Bone marrow (tissue), 2 donors: Measurements from ENCODE around the gene IFI6.
"Not testable (repeated sequence)": the region's sequence is repeated elsewhere in the genome, so short reads cannot be mapped to it uniquely, and the experiment has no call there.

Experiments used
- DNase-seq, 2 donors: peaks; one replicate each; lab custom pipeline; 2025; lab: John Stamatoyannopoulos, UW

IFI6 gene

DNA sequence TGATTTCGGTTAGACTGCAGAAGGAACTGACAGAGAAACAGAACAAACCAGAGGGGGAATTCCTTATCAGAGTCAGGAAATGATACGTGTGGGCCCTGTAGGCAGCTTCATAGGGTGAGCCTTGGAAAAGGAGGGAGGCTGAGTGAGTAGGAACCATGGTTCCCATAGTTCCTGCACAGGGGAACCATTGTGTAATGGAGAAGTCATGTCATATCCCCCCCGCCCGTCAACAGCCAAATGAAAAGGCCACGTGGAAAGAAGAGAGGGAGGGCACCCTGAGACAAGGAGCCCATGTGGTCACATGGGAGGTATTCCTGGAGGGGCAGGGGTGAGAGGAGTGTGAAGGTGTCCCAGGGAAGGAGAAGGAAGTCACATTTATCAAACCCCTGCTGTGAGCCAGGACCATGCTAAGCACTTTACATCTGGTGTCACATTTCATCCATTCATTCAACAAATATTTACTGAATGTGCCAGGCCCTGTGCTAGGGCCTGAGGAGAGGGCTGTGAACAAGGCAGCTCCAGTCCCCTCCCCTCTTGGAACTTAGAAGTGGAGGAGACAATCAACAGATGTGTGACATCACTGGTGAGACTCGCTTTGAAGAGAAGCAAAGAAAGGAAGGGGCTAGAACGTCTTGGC, 21.3 kb downstream of the IFI6 start:
- DNase-seq: no peak

DNA sequence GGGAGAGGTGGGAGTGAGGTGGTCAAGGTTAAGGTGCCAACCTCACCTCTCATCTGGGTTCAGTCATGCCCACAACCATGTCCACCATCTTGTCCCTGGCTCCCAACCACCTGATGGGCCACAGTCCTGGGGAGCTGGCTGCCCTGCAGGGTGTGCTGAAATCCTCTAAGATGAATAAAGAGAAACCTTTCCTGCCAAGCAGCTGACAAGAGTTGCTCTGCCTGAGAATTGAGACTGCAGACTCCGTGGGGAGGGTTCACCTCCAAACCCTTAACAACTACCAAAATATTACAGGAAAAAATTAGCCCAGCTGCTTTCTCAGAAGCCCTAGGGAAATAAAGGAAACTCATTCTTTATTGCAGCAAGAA, 21.8 kb downstream of the IFI6 start:
- no peak for DNase-seq

DNA sequence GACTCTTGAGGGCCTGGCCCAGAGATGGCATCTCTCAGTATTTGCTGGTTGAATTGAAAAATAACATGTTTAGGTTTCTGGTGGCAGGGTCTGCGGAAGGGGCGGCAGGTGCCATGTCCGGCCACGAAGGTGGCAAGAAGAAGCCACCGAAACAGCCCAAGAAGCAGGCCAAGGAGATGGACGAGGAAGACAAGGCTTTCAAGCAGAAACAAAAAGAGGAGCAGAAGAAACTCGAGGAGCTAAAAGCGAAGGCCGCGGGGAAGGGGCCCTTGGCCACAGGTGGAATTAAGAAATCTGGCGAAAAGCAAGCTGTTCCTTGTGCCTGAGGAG, 22.7 kb downstream of the IFI6 start:
- no peak for DNase-seq

DNA sequence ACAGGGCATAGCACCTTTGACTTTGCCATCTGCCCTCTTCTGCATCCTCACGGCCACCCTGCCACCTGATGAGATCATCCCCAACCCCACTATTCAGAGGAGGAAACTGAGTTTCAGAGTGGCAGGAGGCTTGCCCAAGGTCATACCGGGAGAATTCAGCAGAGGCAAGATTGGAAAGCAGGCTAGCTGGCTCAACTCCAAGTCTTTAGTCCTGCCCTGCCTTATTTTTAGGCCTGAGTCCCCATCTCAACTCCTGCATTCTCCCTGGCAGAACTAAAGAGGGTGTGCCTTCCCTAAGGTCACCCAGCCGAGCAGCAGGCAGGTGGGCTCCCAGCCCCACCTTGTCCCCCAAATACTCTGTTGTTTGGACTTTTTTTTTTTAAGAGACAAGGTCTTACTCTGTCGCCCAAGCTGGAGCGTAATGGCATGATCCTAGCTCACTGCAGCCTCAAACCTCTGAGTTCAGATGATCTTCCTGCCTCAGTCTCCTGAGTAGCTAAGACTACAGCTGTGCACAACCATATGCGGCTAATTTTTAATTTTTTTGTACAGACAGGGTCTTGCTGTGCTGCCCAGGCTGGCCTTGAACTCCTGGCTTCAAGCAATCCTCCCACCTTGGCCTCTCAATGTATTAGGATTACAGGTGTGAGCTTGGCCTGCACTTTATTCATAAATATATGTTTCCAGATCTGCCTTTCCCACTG, 23.2 kb downstream of the IFI6 start:
- no peak for DNase-seq

DNA sequence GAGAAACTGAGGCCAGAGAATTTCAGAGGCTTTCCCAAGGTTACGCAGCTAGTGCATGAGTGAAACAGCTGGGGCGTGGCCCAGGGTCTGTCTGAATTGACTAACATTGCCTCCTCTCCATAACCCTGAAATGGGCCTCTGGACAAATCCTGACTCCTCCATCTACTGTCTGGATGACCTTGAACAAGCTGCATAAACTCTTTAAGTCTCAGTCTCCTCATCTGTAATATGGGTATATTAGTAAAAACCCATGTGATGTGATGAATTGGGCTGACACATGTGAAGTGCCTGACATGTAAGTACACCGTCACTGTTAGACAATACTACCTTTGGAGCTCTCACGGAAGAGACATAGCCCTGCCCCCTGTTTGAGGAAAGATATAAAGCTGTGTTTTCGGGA, 24.7 kb downstream of the IFI6 start:
- DNase-seq: no peak

DNA sequence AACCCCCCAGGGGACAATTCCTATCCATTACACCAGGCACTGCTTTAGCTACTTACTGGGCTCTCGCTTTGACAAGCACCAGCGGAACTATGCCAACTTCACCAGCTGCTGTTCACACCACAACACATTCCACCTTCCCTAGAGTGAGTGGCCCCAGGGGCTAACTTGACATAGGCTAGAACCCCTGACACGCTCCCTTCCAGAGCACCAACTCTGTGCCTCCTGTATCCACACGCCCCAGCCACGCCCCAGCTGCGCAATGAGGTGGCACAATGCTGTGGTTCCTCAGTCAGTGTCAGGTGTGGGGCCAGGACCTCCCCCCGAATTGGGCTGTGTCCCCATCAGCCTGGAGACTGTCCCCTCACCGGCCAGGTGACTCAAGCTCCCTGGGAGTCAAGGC, 25.3 kb downstream of the IFI6 start:
- no peak for DNase-seq

DNA sequence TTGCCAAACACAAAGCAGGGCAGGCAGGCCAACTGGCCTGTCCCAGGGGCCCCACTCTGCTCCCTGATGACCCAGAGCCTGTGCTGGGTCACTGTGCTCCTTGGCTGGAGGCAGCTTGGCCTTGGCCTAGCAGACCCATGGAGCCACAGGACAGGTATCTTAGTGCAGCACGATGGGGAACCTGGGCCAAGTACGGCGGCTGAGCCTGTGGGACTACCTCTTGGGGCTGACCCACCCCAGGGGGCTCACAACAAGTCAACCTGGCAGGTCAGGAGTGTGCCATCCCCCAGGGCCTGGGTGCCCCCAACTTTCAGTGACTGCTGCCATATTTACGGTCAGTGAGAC, 26.9 kb downstream of the IFI6 start:
- no peak for DNase-seq

DNA sequence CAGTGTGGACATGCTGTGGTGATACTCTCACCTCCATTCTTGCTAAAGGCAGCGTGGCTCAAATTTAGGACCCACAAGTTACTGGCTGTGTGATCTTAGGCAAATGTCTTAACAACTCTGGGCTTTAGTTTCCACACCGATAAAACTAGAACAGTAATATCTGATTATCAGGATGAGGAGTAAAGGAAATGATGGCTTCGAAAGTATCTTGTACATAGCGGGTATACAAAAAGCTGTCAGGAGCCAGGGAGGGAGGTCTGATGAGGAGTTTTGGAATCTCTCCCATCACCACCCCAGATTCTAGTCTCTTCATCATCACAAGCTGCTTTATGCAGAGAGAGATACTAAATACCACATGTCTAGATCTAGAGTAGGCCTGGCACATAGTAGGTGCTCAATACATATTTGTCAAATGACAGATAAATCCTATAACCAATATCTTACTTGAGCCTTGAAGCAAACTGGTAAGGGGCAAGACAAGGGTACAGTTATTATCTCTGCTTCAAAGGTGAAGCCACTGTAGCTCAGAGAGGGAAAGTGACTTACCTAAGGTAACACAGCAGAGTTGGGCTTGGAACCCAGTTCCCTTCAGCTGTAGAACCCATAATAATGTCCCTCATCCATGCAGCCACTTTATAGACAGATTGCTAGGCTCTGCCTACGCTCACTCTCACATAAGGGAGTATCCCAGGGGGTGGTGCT, 27.5 kb downstream of the IFI6 start:
- no peak for DNase-seq

DNA sequence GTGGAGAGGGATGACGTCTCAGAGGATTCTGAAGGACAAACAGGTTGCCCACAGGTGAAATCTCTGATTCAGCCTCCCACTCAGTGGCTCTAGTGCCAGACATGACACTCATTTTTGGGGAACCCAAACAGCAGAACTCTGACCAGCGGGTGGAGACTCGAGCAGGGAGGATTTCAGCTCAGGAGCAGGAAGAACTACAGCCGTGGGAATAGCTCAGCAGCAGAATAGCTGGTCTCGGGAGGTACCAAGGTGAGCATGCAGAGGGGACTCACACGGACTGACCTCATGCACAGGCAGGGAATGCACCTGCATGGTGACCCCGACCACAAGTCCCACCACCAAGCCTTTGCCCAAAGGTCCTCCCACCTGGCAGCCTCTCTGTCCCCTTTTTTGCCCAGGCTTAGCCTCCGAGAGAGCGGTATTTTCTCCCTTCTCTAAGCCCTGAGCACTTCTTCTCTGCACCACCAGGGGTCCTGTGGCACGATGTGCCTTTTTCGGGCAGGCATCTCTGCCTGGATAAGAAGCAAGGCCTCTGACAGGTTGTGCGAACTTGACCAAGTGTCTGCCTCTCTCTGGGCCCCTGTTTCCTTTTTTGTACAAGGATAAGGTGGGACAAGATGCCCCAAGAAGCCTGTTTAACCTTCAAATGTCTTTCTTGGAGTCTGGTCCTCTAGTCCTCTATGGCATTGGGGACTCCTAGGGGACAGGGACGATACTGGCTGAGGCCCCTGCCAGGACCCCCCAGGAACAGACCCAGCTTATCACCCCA, 28.2 kb downstream of the IFI6 start:
- peak; percentile 21 to 47 for DNase-seq

DNA sequence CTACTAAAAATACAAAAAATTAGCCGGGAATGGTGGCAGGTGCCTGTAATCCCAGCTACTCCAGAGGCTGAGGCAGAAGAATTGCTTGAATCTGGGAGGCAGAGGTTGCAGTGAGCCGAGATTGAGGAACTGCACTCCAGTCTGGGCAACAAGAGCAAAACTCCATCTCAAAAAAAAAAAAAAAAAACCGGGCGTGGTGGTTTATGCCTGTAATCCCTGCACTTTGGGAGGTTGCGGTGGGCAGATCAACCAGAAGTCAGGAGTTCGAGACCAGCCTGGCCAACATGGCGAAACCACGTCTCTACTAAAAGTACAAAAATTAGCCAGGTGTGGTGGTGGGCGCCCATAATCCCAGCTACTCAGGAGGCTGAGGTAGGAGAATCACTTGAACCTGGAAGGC, 31.5 kb downstream of the IFI6 start:
- not testable (repeated sequence) for DNase-seq

DNA sequence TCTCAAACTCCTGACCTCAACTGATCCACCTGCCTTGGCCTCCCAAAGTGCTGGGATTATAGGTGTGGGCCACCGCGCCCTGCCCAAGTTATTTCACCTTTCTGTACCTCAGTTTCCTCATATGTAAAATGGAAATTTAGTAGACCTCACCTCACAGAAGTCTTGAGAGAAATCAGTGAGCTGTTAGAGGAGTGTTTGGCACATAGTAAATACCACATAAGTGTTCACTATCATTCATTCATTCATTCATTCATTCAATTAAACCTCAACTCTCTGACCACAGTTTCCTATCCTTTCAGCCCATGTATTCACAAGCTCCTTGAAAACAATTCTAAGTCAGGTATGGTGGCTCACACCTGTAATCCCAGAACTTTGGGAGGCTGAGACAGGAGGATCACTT, 33.2 kb downstream of the IFI6 start:
- DNase-seq: no peak

DNA sequence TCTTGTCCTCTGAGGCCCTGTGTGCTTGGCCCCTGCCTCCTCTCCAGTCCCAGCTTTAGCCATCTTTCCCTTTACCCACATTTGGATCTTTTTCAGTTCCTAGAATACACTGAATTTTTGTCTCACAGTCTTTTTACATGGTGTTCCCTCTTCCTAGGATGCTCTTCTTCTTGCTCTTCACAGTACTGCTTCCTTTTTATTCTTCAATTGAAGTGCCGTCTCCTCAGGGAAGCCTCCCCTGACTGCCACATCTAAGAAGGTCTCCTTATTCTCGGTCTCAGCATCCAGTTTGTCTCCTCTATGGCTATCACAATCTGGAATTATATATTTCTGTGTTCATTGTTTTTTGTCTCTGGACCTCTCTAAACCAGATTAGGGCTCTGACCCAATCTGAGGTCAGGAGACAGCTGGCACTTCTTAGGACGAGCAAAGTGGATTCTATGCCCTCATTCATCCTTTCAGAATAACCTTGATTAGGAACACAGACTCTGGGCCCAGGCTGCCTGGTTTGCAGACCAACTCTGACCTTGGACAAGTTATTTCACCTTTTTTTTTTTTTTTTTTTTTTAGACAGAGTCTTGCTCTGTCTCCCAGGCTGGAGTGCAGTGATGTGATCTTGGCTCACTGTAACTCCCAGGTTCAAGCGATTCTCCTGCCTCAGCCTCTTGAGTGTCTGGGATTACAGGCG, 33.8 kb downstream of the IFI6 start:
- DNase-seq: no peak

DNA sequence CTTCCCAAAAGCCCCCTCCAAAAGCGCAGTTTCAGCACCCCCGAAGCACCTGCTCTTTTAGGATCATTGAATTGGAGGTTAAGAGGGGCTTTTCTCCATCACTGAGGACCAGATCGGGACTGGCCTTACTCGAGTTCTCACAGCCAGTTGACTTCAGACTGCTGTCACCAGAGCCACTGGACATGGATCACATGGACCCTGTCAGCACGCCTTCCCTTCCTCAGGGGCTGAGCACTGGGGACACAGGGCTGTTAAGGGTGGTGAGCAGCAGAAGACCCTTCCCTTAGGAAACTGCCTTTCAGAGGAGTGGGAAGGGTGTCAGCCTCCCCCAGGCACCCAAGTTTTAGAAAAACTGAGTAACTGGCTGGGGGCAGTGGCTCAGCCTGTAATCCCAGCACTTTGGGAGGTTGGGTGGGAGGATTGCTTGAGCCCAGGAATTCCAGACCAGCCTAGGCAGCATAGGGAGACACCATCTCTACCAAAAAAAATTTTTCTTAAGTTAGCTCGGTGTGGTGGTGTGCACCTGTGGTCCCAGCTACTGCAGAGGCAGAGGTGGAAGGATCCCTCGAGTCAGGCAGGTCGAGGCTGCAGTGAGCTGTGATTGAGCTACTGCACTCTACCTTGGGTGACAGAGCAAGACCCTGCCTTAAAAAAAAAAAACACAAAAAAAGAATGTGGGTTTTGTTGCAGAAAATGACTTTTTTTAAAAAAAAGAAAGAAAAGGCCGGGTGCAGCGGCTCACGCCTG, 36.4 kb downstream of the IFI6 start:
- no peak for DNase-seq

DNA sequence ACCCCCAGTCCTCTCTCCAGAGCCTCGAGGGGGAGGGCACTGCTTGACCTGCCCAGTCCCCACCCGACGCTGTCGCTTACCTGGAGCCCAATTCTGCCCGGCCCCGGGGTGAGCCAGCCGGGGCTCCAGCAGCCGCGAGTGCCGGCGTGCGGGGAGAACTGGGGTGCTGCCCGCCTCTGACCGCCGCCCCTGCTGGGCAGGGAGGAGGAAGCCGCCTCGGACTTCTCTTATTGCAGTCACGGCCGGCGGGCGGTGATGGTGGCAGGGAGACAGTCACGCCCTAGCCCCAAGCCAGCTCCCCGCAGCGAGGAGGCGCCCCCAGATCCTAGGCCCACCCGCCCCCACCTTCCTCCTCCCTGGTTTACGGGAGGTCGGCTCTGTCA, 37.0 kb downstream of the IFI6 start, which contains the start of gene FGR:
Gene FGR, minus strand, starts transcription at position 201 of the 383 bp plus-strand sequence. CDS start 11,269 bp downstream, outside the sequence.
- DNase-seq: peak in 1 of 2 donors; percentile 31

DNA sequence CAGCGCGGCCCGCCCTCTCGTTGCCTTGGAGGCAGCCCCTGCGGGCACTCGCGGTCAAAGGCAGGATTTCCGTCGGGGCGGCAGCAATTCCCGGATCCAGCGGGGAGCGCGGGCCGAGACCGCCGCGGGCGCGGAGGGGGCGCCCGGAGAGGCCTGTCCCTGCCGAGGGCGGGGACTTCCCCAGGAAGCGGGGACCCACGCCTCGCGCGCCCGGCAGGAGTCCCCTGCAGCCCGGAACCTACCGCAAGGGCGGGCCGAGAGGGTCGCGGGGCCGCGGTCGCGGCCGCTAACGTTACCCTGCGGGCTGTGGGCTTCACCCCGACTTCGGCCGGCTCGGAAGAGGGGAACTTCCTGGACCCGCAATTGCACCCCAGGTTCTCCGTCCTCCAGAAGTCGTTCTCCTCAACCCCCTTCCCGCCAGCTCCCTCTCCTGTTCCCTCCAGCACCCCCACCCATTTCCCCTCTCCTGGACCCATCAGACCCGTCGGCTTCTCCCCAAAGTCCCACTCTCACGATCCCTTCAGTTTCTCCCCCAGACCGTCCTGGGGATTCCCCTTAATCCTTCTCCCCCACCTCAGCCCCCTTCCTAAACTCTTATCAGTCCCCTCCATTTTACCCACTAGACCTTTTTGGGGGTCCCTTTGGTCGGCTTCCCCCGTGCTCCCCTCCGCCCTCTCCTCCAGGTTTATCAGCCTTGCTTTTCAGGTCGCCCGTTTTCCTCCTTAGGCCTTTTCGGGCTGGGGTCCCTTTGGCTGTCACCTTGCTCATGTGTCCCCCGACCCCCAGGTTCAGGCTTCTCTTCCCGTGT, 37.6 kb downstream of the IFI6 start:
- peak in 1 of 2 donors; percentile 20 for DNase-seq

DNA sequence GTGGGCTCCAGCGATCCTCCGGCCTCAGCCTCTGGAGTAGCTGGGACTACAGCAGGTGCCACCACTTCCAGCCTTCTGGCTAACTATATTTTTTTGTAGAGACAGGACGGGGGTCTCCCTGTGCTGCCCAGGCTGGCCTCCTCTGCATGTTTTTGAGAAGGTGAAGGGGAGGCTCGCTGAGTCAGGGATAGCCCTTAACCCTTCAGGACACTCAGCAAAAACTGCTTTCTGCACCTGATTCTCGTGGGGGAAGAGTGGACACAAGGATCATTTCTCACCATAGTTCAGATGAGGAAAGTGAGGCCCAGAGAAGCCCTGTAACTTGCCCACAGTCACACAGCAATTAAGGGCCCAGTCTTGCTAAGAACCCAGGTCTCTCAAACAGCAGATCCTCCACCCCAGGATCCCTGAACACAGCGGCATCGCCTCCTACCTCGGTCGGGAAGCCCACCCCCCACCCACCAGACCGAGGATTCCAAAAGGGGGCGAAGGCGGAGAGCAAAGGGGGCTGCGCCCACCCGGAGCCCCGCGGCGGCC, 38.3 kb downstream of the IFI6 start:
- DNase-seq: no peak

DNA sequence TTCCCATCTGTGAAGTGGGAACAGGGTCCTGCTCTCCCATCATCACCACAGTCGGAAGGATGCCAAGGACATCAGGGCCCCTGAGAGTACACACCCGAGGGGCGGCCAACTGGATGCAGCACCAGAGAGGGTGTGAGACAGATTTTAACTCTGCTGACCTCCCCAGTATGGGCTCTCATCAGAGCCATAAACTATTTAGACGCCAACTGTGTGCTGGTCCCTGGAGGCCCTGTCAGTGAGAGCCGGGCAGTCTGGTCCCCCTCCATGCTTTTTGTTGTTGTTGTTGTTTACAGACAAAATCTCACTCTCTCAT, 38.7 kb downstream of the IFI6 start:
- no peak for DNase-seq

DNA sequence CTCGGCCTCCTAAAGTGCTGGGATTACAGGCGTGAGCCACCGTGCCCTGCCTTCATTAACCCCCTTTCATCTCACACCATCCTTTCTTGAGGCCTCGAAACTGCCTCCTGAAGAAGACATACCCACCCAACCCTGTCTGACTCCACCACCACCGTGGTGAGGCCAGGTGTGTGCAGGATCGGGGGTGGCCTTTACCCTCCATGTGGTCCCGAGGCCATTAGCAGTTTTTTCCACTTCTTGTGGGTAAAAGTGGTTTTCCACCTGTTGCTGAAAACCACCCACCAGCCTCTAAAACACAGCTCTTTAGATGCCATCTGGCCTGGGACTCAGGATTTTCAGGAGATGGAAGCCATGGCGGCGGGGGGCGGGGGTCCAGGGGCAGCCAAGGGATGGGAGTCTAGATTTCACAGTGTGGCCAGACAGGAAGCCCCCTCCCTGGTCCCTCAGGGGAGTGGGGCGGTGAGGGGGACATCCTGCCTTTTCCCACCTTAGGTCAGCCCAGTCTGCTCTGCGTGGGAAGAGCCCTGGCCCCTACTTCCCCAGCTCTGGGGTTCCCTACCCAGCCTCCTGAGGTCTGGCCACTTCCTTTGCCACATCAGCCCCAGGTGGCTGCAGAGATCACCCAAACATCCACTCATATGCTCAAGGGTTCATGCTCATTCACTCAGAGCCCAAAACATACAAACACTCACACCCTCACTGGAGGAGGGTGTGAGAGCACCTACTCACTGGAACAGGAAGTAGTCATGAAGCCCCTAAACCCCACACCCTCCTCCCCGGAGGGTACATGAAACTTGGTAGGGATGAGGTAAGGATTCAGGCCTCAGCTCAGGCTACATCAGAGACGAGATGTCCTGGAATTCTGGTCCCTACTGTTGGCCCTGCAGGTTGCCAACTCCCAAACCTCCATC, 39.4 kb downstream of the IFI6 start:
- DNase-seq: no peak

DNA sequence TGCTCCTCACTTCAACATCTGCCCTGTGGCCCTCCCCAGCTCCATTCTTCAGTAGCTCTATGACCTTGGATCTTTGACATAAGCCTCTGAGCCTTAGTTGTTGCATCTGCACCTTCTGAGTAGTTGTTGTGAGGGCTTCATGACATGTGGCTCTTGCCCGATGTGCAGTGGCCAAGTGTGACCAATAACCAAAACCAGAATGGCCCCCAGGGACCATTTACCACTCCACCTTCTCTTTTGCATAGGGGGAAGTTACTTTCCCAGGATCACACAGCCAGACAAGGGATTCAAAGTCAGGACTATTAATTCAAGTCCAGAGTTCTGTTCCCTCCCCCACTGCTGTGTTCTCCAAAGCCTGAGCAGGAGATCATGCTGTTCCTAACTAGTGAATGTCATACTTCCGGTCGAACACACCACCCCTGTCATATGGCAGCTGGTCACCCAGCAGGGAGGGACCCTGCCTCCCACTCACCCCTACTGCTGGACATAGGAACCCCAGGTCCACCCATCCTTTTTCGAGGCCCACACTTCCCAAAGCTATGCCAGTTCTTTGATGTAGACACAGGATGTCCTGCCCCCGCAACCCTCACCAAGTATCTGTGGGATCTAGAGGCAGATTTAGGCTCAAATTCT, 41.0 kb downstream of the IFI6 start:
- DNase-seq: no peak
